ENCODE data around the gene PPP1R8.

PPP1R8 gene

DNA sequence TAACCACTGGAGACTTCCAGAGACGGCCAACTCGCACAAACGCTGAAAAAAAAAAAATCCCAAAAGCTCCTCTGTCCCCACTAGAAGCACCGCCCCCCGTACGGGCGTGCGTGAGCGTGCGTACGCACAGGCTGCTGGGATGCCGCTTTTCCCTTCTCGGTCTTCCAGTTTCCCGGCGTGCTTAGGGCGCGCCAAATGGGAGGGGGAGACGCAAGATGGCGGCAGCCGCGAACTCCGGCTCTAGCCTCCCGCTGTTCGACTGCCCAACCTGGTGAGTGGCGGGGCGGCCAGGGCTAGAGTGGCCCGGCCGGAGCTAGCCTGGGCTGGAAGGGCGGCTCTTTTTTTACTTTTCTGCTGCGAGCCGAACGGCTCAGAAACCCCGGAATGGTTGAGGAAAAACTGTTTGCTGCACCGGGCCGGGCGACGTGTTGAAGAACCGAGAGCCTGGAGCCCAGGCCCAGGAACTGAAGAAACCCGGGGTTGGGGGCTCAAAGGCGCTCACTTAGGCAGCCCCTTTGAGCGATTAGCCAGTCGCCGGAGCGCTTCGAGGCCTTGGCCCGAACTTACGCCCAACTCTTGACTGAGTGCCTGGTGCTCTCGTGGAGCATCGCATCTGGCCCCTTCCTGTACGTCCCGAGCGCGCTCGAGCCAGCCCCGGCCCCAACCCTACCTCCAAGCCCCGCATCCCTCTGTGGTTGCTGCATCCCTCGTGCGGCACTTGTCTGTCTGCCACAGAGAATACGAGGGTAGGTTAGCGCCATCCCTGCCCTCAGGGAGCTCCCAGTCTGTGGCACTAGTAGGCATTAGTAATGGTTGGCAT, at the start of gene PPP1R8:
PPP1R8 (plus strand) TSS at position 162 of the 820 bp plus-strand sequence; CDS start at position 216, 54 bp downstream.
- TF ChIP-seq ZFX (IDR thresholded peaks at IDR 0.05) = peak; percentile 90
- TF ChIP-seq, protein P1, sequence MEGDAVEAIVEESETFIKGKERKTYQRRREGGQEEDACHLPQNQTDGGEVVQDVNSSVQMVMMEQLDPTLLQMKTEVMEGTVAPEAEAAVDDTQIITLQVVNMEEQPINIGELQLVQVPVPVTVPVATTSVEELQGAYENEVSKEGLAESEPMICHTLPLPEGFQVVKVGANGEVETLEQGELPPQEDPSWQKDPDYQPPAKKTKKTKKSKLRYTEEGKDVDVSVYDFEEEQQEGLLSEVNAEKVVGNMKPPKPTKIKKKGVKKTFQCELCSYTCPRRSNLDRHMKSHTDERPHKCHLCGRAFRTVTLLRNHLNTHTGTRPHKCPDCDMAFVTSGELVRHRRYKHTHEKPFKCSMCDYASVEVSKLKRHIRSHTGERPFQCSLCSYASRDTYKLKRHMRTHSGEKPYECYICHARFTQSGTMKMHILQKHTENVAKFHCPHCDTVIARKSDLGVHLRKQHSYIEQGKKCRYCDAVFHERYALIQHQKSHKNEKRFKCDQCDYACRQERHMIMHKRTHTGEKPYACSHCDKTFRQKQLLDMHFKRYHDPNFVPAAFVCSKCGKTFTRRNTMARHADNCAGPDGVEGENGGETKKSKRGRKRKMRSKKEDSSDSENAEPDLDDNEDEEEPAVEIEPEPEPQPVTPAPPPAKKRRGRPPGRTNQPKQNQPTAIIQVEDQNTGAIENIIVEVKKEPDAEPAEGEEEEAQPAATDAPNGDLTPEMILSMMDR (conservative IDR thresholded peaks at IDR 0.05) = no peak

DNA sequence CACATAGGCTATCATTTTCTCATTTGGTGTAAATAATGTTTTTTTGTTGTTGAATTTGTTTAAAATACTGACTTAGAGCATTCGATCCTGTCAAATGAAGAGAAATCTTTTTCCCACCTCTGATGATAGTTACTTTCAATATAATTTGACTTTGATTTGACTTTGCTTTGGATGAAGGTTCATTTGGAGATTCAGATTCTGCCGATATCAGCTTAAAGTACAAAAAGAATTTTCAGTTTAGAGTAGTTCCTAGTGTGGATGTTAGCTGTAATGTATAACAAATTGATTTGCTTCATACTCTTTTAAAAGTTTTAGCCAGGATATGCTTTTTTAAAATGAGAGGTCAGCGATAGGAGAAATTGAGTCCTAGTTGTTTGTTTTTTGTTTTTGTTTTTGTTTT, 47.6 kb upstream of the PPP1R8 start:
- H3K27ac ChIP-seq = no peak overlapping the region
- TF ChIP-seq ZFX (IDR thresholded peaks at IDR 0.05) = no peak
- TF ChIP-seq, protein P1 (conservative IDR thresholded peaks at IDR 0.05) = no peak

More for the DNA sequence above, at the start of gene PPP1R8:
- peak within 1 kb of the TSS; percentile 88 for H3K27ac ChIP-seq

DNA sequence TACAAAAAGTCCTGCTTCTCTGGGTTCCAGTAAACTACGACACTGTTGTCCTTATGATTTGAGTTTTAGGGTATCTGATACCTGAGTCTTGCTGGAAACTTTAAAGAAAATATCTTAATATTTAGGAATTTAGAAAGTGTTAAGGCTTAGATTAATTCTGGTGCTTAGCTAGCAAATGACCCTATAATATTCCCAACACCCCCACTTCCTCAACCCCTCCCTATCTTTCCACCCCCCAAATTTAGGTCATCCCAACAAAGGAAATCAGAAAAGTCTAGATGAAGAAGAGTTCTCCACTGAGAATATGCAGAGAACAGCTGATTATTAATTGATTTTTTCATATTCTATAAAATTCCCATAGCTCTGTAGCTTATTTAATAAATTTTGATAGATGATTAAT, 45.9 kb upstream of the PPP1R8 start:
- no peak for TF ChIP-seq ZFX (IDR thresholded peaks at IDR 0.05)
- TF ChIP-seq, protein P1 (conservative IDR thresholded peaks at IDR 0.05) = no peak
- no peak overlapping the region for H3K27ac ChIP-seq

DNA sequence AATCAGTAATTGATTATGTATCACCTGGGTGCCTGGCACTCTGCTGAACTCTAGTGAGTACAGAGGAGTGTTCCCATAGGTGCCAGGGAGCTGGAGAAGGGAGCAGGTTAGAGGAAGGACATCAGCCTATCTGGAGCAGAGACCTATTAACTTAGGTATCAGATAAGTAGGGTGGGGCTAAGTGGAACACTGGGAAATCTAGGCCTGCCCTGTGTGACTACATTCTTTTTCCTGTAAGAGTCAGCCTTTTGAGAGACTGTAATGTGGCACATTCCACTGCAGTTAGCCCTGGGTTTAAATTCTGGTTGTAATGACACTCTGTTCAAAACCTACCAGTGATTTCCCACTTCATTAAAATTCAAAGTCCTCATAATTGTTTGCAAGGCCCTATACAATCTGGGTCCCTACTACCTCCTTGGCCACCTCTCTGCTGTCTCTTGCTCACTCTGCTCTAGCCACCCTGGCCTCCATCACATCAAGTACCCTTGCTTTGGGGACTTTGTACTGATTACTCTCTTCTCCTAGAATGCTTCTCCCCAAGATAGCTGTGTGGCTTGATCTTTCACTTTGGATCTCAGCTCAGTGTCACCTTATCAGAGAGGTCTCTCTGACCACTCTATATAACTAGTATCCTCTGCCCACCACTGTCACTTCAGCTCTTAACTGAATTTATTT, 44.7 kb upstream of the PPP1R8 start:
- TF ChIP-seq, protein P1 (conservative IDR thresholded peaks at IDR 0.05) = no peak
- no peak for TF ChIP-seq ZFX (IDR thresholded peaks at IDR 0.05)
- no peak overlapping the region for H3K27ac ChIP-seq

GRCh38 chr1:27787895-27788294, 42.7 kb upstream of the PPP1R8 start:
- H3K27ac ChIP-seq = no peak overlapping the region
- TF ChIP-seq, protein P1 (conservative IDR thresholded peaks at IDR 0.05) = no peak
- TF ChIP-seq ZFX (IDR thresholded peaks at IDR 0.05) = no peak

GRCh38 chr1:27789540-27790041, 41.0 kb upstream of the PPP1R8 start:
- TF ChIP-seq ZFX (IDR thresholded peaks at IDR 0.05) = no peak
- TF ChIP-seq, protein P1 (conservative IDR thresholded peaks at IDR 0.05) = no peak
- peak overlapping the region; percentile 89 for H3K27ac ChIP-seq

DNA sequence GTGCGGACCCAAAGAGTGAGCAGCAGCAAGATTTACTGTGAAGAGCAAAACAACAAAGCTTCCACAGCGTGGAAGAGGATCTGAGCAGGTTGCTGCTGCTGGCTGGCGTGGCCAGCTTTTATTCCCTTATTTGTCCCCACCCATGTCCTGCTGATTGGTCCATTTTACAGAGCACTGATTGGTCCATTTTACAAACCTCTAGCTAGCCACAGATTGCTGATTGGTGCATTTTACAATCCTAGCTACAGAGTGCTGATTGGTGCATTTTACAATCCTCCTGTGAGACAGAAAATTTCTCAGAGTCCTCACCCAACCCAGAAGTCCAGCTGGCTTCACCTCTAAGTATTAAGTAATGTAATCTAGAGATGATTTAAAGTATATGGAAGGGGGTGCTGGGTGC, 40.3 kb upstream of the PPP1R8 start:
- peak overlapping the region; percentile 89 for H3K27ac ChIP-seq
